ENCODE results near the gene LRRC47.
A peak's percentile ranks its signal among the peaks of the same experiment; 100 is the strongest.

Gene LRRC47

GRCh38 chr1:3795453-3796214 lies 664 bp downstream of the LRRC47 start:
- Histone ChIP-seq H3K27ac (ENCODE audit: low read depth, low read length) (no peak overlapping the region), H3K4me2 (ENCODE audit: low read length) (peak overlapping the region; percentile 89), H4K20me1 (ENCODE audit: control insufficient read depth, insufficient read depth, low read depth, low read length) (peaks cover 6% of the 10 kb centered on the region; the same call in 1 of the 2 replicates), H3F3A (ENCODE audit: control insufficient read depth, insufficient read depth) (no peaks in the 10 kb centered on the region), H3K4me1 (ENCODE audit: control insufficient read depth, low read length) (peaks cover 27% of the 10 kb centered on the region), H3K9me3 (ENCODE audit: control insufficient read depth, insufficient read depth, low read length) (no peaks in the 10 kb centered on the region), H3K36me3 (ENCODE audit: control insufficient read depth, low read length) (peaks cover 18% of the 10 kb centered on the region), H3K9me2 (replicated peaks; ENCODE audit: control insufficient read depth, low read length) (no peaks in the 10 kb centered on the region), H3K79me2 (ENCODE audit: control insufficient read depth, low read length) (peaks cover 65% of the 10 kb centered on the region), H3K27me3 (ENCODE audit: control insufficient read depth, low read length) (peaks cover 6% of the 10 kb centered on the region; the same call in 1 of the 2 replicates), H3K4me3 (ENCODE audit: low read length) (peak overlapping the region; percentile 89)
- TF ChIP-seq CTCF (IDR thresholded peaks at IDR 0.05; ENCODE audit: low read depth, low read length, poor library complexity, severe bottlenecking) (no peak), EZH2phosphoT487 (IDR thresholded peaks at IDR 0.05; ENCODE audit: borderline replicate concordance, low read length) (no peak)

- Histone ChIP-seq H3K79me2 (ENCODE audit: control insufficient read depth, low read length) (peaks cover 85% of the 10 kb centered on the region), H3K4me3 (ENCODE audit: low read length) (no peak overlapping the region), H3K36me3 (ENCODE audit: control insufficient read depth, low read length) (peaks cover 32% of the 10 kb centered on the region), H3K4me2 (ENCODE audit: low read length) (no peak overlapping the region), H3K4me1 (ENCODE audit: control insufficient read depth, low read length) (peaks cover 20% of the 10 kb centered on the region), H3K27ac (ENCODE audit: low read depth, low read length) (no peak overlapping the region), H3K27me3 (ENCODE audit: control insufficient read depth, low read length) (no peaks in the 10 kb centered on the region), H3F3A (ENCODE audit: control insufficient read depth, insufficient read depth) (no peaks in the 10 kb centered on the region), H3K9me3 (ENCODE audit: control insufficient read depth, insufficient read depth, low read length) (no peaks in the 10 kb centered on the region), H3K9me2 (replicated peaks; ENCODE audit: control insufficient read depth, low read length) (no peaks in the 10 kb centered on the region), H4K20me1 (ENCODE audit: control insufficient read depth, insufficient read depth, low read depth, low read length) (peaks cover 6% of the 10 kb centered on the region; the same call in 1 of the 2 replicates)
- TF ChIP-seq EZH2phosphoT487 (IDR thresholded peaks at IDR 0.05; ENCODE audit: borderline replicate concordance, low read length), result no peak
- no peak for TF ChIP-seq CTCF (IDR thresholded peaks at IDR 0.05; ENCODE audit: low read depth, low read length, poor library complexity, severe bottlenecking)
Observed at GRCh38 chr1:3790952-3791351, 5.3 kb downstream of the LRRC47 start.

DNA sequence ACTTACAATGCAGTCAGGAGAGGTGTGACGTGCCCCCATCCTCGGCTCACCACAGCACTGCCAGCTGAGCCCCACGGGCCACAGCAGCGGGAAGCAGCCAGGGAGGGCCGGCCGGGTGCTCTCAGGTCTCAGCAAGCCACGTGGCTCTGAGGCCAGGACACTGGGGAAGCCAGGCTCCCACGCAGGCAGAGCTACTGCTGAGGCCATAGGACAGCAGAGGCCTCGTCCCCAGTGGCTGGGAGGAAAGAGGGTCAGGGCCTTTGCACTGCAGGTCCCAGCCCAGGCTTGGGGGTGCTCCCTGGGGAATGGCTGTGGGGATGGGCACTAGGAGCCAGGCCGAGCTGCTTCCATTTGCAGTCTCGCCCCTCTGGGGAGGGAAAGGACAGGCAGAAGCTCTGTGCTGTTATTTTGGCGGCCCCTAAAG lies 5.8 kb downstream of the LRRC47 start:
- TF ChIP-seq CTCF (IDR thresholded peaks at IDR 0.05; ENCODE audit: low read depth, low read length, poor library complexity, severe bottlenecking), result no peak
- no peak for TF ChIP-seq EZH2phosphoT487 (IDR thresholded peaks at IDR 0.05; ENCODE audit: borderline replicate concordance, low read length)
- H3K4me1 ChIP-seq (ENCODE audit: control insufficient read depth, low read length), result peaks cover 20% of the 10 kb centered on the region

More for the DNA sequence above, 5.8 kb downstream of the LRRC47 start:
- Histone ChIP-seq H3K27ac (ENCODE audit: low read depth, low read length) (no peak overlapping the region), H3K9me2 (replicated peaks; ENCODE audit: control insufficient read depth, low read length) (no peaks in the 10 kb centered on the region), H3K27me3 (ENCODE audit: control insufficient read depth, low read length) (no peaks in the 10 kb centered on the region), H4K20me1 (ENCODE audit: control insufficient read depth, insufficient read depth, low read depth, low read length) (peaks cover 6% of the 10 kb centered on the region; the same call in 1 of the 2 replicates), H3F3A (ENCODE audit: control insufficient read depth, insufficient read depth) (no peaks in the 10 kb centered on the region; the same call in 1 of the 2 replicates), H3K4me3 (ENCODE audit: low read length) (no peak overlapping the region), H3K36me3 (ENCODE audit: control insufficient read depth, low read length) (peaks cover 33% of the 10 kb centered on the region), H3K79me2 (ENCODE audit: control insufficient read depth, low read length) (peaks cover 81% of the 10 kb centered on the region), H3K9me3 (ENCODE audit: control insufficient read depth, insufficient read depth, low read length) (no peaks in the 10 kb centered on the region), H3K4me2 (ENCODE audit: low read length) (no peak overlapping the region)

Data from DOHH2 (cell line).